A549 (cell line): ENCODE measurements around the gene ANKRD12. TPM values are rescaled to one million over a fixed set of nuclear protein-coding genes. Genes with fewer than 3 reads are reported as not detected.
A peak's percentile ranks its signal among the peaks of the same experiment; 100 is the strongest.

Experiments used
- ATAC-seq, 2 experiments: fragments of 200-7000 bp in 1 of 2; fragments of >200 bp in 1 of 2; cut with Nextera tagmentation in 1 of 2; cut with Tn5 transposase in 1 of 2; 3 replicates each; pipeline versions ENCODE4 v1.8.0 to v1.9.1; 2018 to 2020; ENCODE audit warnings: mild to moderate bottlenecking in 1 of 2, moderate library complexity in 1 of 2
- CTCF ChIA-PET: fragments of 300-600 bp; sonication (Branson Sonifier 250); formaldehyde crosslinking; extraction: SDS; loops from one replicate; lab custom pipeline; 2021; ENCODE audit warnings: antibody characterized with exemption, inconsistent platforms; lab: Yijun Ruan, JAX
- POLR2A ChIA-PET: fragments of 350-600 bp; formaldehyde crosslinking; extraction: SDS; loops from one replicate; lab custom pipeline; 2021; ENCODE audit warnings: antibody characterized with exemption, inconsistent platforms; lab: Yijun Ruan, JAX
- DNase-seq, 2 experiments: peaks; one replicate each; pipeline versions ENCODE4 v3.0.0 to v3.0.0-alpha.2; 2011 to 2016; ENCODE audit warnings: low read depth in 1 of 2, low spot score in 1 of 2
- FAIRE-seq: peaks from 2 replicates; lab custom pipeline; 2011; peaks lifted over from hg19 to GRCh38; lab: Jason Lieb, UNC
- H3K27ac ChIP-seq, 2 experiments: fragments of >200 bp; sonication (Bioruptor Twin); formaldehyde crosslinking; 3 replicates each; pipeline ENCODE4 v1.5.1; 2016 to 2017
- H3K4me1 ChIP-seq: fragments of >200 bp; sonication (Bioruptor Twin); formaldehyde crosslinking; 3 replicates; pipeline ENCODE4 v1.6.1; 2016
- H3K4me2 ChIP-seq: fragments of >200 bp; sonication (Bioruptor Twin); formaldehyde crosslinking; 3 replicates; pipeline ENCODE4 v1.6.1; 2016
- H3K4me3 ChIP-seq: fragments of >200 bp; sonication (Bioruptor Twin); formaldehyde crosslinking; 3 replicates; pipeline ENCODE4 v1.5.1; 2016
- H3K9me3 ChIP-seq: fragments of >200 bp; sonication (Bioruptor Twin); formaldehyde crosslinking; 3 replicates; pipeline ENCODE4 v1.6.1; 2016
- ATOH8 ChIP-seq: fragments of 250-450 bp; sonication (Bioruptor Pico); IDR thresholded peaks from 2 replicates; pipeline ENCODE4 v1.5.0; 2020; ENCODE audit warnings: low read depth, mild to moderate bottlenecking, moderate library complexity
- BHLHE40 ChIP-seq: IDR thresholded peaks from 2 replicates; pipeline ENCODE4 v1.6.1; 2012; ENCODE audit warnings: low read depth, low read length, inconsistent platforms
- CEBPB ChIP-seq, 2 experiments: fragments of >200 bp in 1 of 2; sonication (Bioruptor Twin) in 1 of 2; formaldehyde crosslinking in 1 of 2; IDR thresholded peaks; 2 replicates each; pipeline ENCODE4 v1.6.1; 2012 to 2016
- E2F6 ChIP-seq: IDR thresholded peaks from 2 replicates; pipeline ENCODE4 v1.6.1; 2012; ENCODE audit warnings: low read depth, borderline replicate concordance
- EHMT2 ChIP-seq: fragments of 200-600 bp; sonication (generic); IDR thresholded peaks from 2 replicates; pipeline ENCODE4 v1.6.1; 2016; ENCODE audit warnings: antibody characterized with exemption, low read depth, mild to moderate bottlenecking, moderate library complexity
- ESRRA ChIP-seq: fragments of 150-350 bp; IDR thresholded peaks from 2 replicates; pipeline ENCODE4 v1.6.1; 2014; ENCODE audit warnings: mild to moderate bottlenecking, low read length, borderline replicate concordance
- FOSL2 ChIP-seq, 2 experiments: fragments of 450-650 bp in 1 of 2; fragments of >200 bp in 1 of 2; sonication (Bioruptor Twin) in 1 of 2; formaldehyde crosslinking; IDR thresholded peaks; 2 replicates each; pipeline versions ENCODE4 v1.5.0 to v1.6.1; 2016 to 2020; ENCODE audit warnings: mild to moderate bottlenecking in 1 of 2, moderate library complexity in 1 of 2
- HEYL ChIP-seq: fragments of 250-450 bp; sonication (Bioruptor Pico); IDR thresholded peaks from 2 replicates; pipeline ENCODE4 v1.8.0; 2021; ENCODE audit warnings: mild to moderate bottlenecking, moderate library complexity
- HMGXB4 ChIP-seq: fragments of 250-450 bp; sonication (Bioruptor Pico); IDR thresholded peaks from 2 replicates; pipeline ENCODE4 v1.5.0; 2021; ENCODE audit warnings: mild to moderate bottlenecking, moderate library complexity, borderline replicate concordance
- HOXB13 ChIP-seq: fragments of 250-450 bp; sonication (Bioruptor Pico); IDR thresholded peaks from 2 replicates; pipeline ENCODE4 v1.5.0; 2020; ENCODE audit warnings: low read depth, mild to moderate bottlenecking, moderate library complexity
- KDM1A ChIP-seq: fragments of 200-600 bp; sonication (generic); IDR thresholded peaks from 2 replicates; pipeline ENCODE4 v1.6.1; 2016; ENCODE audit warnings: low read depth, mild to moderate bottlenecking
- KDM5A ChIP-seq: fragments of 200-600 bp; sonication (generic); IDR thresholded peaks from 2 replicates; pipeline ENCODE4 v1.6.1; 2016; ENCODE audit warnings: antibody characterized with exemption, mild to moderate bottlenecking
- MAZ ChIP-seq: fragments of 150-350 bp; IDR thresholded peaks from 2 replicates; pipeline ENCODE4 v1.6.1; 2014; ENCODE audit warnings: antibody characterized with exemption, low read depth, low read length, borderline replicate concordance
- NFE2L2 ChIP-seq: fragments of 150-350 bp; conservative IDR thresholded peaks from 2 replicates; pipeline ENCODE4 v1.6.1; 2014; ENCODE audit warnings: low read length
- PHF8 ChIP-seq: fragments of 200-600 bp; sonication (generic); IDR thresholded peaks from 2 replicates; pipeline ENCODE4 v1.6.1; 2016; ENCODE audit warnings: low read depth, mild to moderate bottlenecking, antibody characterized with exemption, moderate library complexity, borderline replicate concordance
- RARB ChIP-seq: fragments of 250-450 bp; sonication (Bioruptor Pico); IDR thresholded peaks from 2 replicates; pipeline ENCODE4 v1.8.0; 2021; ENCODE audit warnings: mild to moderate bottlenecking, moderate library complexity
- RFX5 ChIP-seq: fragments of 450-650 bp; IDR thresholded peaks from 2 replicates; pipeline ENCODE4 v1.7.1; 2014; ENCODE audit warnings: antibody characterized with exemption, mild to moderate bottlenecking, moderate library complexity
- RNF2 ChIP-seq: fragments of 200-600 bp; sonication (generic); IDR thresholded peaks from 2 replicates; pipeline ENCODE4 v1.6.1; 2016; ENCODE audit warnings: low read depth, mild to moderate bottlenecking, antibody characterized with exemption, moderate library complexity, borderline replicate concordance
- SREBF2 ChIP-seq: fragments of 450-650 bp; IDR thresholded peaks from 2 replicates; pipeline ENCODE4 v1.6.1; 2014; ENCODE audit warnings: mild to moderate bottlenecking, moderate library complexity
- ZC3H11A ChIP-seq: fragments of 450-650 bp; IDR thresholded peaks from 2 replicates; pipeline ENCODE4 v1.6.1; 2014; ENCODE audit warnings: antibody characterized with exemption, mild to moderate bottlenecking
- ZFP36 ChIP-seq: fragments of 450-650 bp; IDR thresholded peaks from 2 replicates; pipeline ENCODE4 v1.6.1; 2014; ENCODE audit warnings: borderline replicate concordance; ENCODE audit not compliant: partially characterized antibody
- ZNF302 ChIP-seq: fragments of 250-450 bp; sonication (Bioruptor Pico); IDR thresholded peaks from 2 replicates; pipeline ENCODE4 v1.9.0; 2021; ENCODE audit warnings: inconsistent platforms, mild to moderate bottlenecking, moderate library complexity
- WGBS: methylation state at CpG from one replicate; pipeline ENCODE4 v1.1.6; 2017; ENCODE audit errors: missing lambda C conversion rate; 5-methylcytosine and 5-hydroxymethylcytosine counted together
- polyA plus RNA-seq, 4 experiments: library from polyadenylated mRNA; depleted of rRNA in 3 of 4; stranded (reverse); fragments of >200 nt; fragmentation: RNase III in 1 of 4; extraction: RNeasy Plus Mini Kit Qiagen cat#74134 plus additional on column Dnase treatment in 1 of 4; gene quantifications; 2 replicates in 3 of 4; 3 replicates in 1 of 4; pipeline ENCODE4 v1.2.3, GENCODE V29; 2011 to 2017
- TF ChIP-seq, protein P1 (sequence below): IDR thresholded peaks from 2 replicates; pipeline ENCODE4 v1.6.1; 2012
- TF ChIP-seq, protein P2 (sequence below): fragments of >200 bp; sonication (Bioruptor Twin); formaldehyde crosslinking; IDR thresholded peaks from 2 replicates; pipeline ENCODE4 v1.6.1; 2016
- TF ChIP-seq, protein P3 (sequence below): fragments of 450-650 bp; IDR thresholded peaks from 2 replicates; pipeline ENCODE4 v1.6.1; 2014; ENCODE audit warnings: antibody characterized with exemption

Gene ANKRD12
- polyA plus RNA-seq, 2 of the 4 experiments (the other 2 are of a cell fraction): 2.7 to 7.3 TPM

GRCh38 chr18:9333441-9334328 is 197.1 kb downstream of the ANKRD12 start:
- FAIRE-seq: no peak
- H3K4me2 ChIP-seq: peak overlapping the region; percentile 74
- DNase-seq: peak in 1 of 2 experiments; percentile 17
- peak overlapping the region; percentile 43 for H3K4me3 ChIP-seq
- TF ChIP-seq KDM1A (no peak), MAZ (no peak), HMGXB4 (no peak), E2F6 (peak; percentile 85)
- TF ChIP-seq, protein P1, sequence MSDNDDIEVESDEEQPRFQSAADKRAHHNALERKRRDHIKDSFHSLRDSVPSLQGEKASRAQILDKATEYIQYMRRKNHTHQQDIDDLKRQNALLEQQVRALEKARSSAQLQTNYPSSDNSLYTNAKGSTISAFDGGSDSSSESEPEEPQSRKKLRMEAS: peak; percentile 71
- H3K4me1 ChIP-seq: peaks cover 15% of the 10 kb centered on the region; the same call in 2 of the 3 replicates
- POLR2A ChIA-PET: interaction anchor here (0.7 to 1.5 kb wide), 4 partner anchors 14 to 405 kb away, joined by 3 to 6 read pairs (median 4); no protein-coding TSS in a partner anchor
- ATAC-seq: peak; percentile 77 to 82
- 43% methylated on average over 36 of the region's 52 CpGs for WGBS
- H3K27ac ChIP-seq: peak overlapping the region; percentile 66 to 78
- CTCF ChIA-PET: interaction anchor here (0.6 to 1.5 kb wide), 9 partner anchors 11 to 260 kb away, joined by 3 to 5 read pairs (median 4); no protein-coding TSS in a partner anchor
- 0 out of 3 replicates have a peak, but pooled peaks cover under 1% of the 10 kb centered on the region for H3K9me3 ChIP-seq

DNA sequence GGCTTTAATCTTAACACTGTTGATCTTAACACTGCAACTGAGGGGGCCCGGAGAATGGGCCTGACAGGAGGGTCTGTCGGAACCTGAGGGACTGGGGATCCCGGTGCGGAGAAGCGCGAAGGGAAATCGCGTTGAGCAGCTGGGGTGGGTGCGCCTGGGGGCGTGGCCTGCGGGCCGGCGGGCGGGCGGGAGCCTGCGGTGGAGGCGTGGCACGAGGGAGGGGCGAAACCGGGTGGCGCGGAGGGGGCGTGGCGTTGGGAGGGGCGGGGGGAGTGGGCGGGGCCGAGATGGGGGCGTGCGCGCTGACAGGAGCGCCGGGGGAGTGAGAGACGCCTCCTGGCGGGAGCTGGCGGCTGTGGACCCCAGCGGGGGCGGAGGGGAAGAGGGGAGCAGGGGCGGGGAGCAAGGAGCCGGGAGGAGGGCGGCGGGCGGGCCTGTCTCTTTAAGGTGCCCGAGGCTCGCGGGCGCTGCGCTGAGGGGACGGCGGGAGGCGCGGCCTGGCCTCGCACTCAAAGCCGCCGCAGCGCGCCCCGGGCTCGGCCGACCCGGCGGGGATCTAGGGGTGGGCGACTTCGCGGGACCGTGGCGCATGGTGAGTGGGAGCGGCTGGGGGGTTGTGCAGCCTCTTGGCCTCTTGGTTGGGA is 197.9 kb downstream of the ANKRD12 start, which contains the start of gene TWSG1:
TSS of gene TWSG1 (plus strand) at position 445 of the 644 bp plus-strand sequence. CDS start 2,457 bp downstream, outside the sequence.
- DNase-seq (peak; percentile 65 to 91), ATAC-seq (peak; percentile 94 to 96), FAIRE-seq (no peak)
- no CpG with 5 or more reads among the region's 67 CpGs for WGBS
- Histone ChIP-seq H3K27ac (peak within 1 kb of the TSS; percentile 82 to 99), H3K4me1 (peaks cover 15% of the 10 kb centered on the region; the same call in 2 of the 3 replicates), H3K9me3 (no peaks in the 10 kb centered on the region), H3K4me3 (peak within 1 kb of the TSS; percentile 75), H3K4me2 (peak within 1 kb of the TSS; percentile 77)
- ChIA-PET POLR2A (interaction anchor here (0.6 to 1.5 kb wide), 7 partner anchors 15 to 406 kb away, joined by 3 to 6 read pairs (median 4); no protein-coding TSS in a partner anchor), CTCF (interaction anchor here (0.6 to 1.5 kb wide), 11 partner anchors 12 to 719 kb away, joined by 3 to 5 read pairs (median 3); no protein-coding TSS in a partner anchor)
- TF ChIP-seq ESRRA (no peak), ZFP36 (no peak), KDM5A (0 out of 2 replicates have a peak, but pooled peaks have one; percentile 16), ZNF302 (CRISPR knock-in tag) (no peak), PHF8 (peak; percentile 85; the same call in 1 of the 2 replicates), HOXB13 (CRISPR knock-in tag) (no peak), EHMT2 (no peak), RNF2 (no peak), HMGXB4 (no peak), NFE2L2 (no peak), RFX5 (no peak), ATOH8 (no peak), BHLHE40 (no peak), FOSL2 (IDR thresholded peaks at IDR 0.05) (no peak), FOSL2 (CRISPR knock-in tag; IDR thresholded peaks at IDR 0.05) (no peak), SREBF2 (no peak), HEYL (no peak), CEBPB (IDR thresholded peaks at IDR 0.05) (no peak), RARB (CRISPR knock-in tag) (no peak), ZC3H11A (no peak), E2F6 (peak; percentile 38; the same call in 1 of the 2 replicates)
- TF ChIP-seq, protein P2, sequence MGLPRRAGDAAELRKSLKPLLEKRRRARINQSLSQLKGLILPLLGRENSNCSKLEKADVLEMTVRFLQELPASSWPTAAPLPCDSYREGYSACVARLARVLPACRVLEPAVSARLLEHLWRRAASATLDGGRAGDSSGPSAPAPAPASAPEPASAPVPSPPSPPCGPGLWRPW: no peak
- TF ChIP-seq, protein P3, sequence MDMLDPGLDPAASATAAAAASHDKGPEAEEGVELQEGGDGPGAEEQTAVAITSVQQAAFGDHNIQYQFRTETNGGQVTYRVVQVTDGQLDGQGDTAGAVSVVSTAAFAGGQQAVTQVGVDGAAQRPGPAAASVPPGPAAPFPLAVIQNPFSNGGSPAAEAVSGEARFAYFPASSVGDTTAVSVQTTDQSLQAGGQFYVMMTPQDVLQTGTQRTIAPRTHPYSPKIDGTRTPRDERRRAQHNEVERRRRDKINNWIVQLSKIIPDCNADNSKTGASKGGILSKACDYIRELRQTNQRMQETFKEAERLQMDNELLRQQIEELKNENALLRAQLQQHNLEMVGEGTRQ: no peak
